Measurements from ENCODE around the gene ADGRL3.

GRCh38 chr4:61773655-61774245, 573.6 kb downstream of the ADGRL3 start:
- no peak for TF ChIP-seq ZFP3 (tag by site-specific recombination; IDR thresholded peaks at IDR 0.05; ENCODE audit: low read depth)
- TF ChIP-seq PRDM10 (tag by site-specific recombination; IDR thresholded peaks at IDR 0.05) = no peak
- no peak for TF ChIP-seq ZBTB49 (tag by site-specific recombination; IDR thresholded peaks at IDR 0.05; ENCODE audit: low read depth)
- TF ChIP-seq CTCF (tag by site-specific recombination; IDR thresholded peaks at IDR 0.05) = no peak
- TF ChIP-seq ZNF140 (tag by site-specific recombination; IDR thresholded peaks at IDR 0.05) = no peak
- no peak for TF ChIP-seq ZNF830 (tag by site-specific recombination; IDR thresholded peaks at IDR 0.05; ENCODE audit: low read depth)

Data from HEK293 (cell line).